Central memory CD8-positive, alpha-beta T cell (primary cell): ENCODE data around the gene SUN5.

Source experiments
- ATAC-seq: fragments of 150-1000 bp; cut with Tn5 transposase; replicated peaks from 2 replicates; pipeline ENCODE4 v1.10.0; 2022; ENCODE audit warnings: mild to moderate bottlenecking, moderate FRiP score, moderate number of reproducible peaks; ENCODE audit not compliant: poor library complexity, severe bottlenecking; ENCODE audit errors: extremely low read depth
- DNase-seq, 2 donors: peaks; one replicate each; pipeline ENCODE4 v3.0.0; 2021; ENCODE audit warnings: low spot score in 2 of 2
- H3K27ac Mint-ChIP-seq: one replicate; pipeline ENCODE4 v1.8.0; 2022; ENCODE audit warnings: low read depth, mild to moderate bottlenecking, moderate library complexity, mixed read lengths
- H3K27me3 Mint-ChIP-seq: one replicate; pipeline ENCODE4 v1.8.0; 2022; ENCODE audit warnings: mixed read lengths
- H3K36me3 Mint-ChIP-seq: one replicate; pipeline ENCODE4 v1.8.0; 2022; ENCODE audit warnings: mild to moderate bottlenecking, moderate library complexity, mixed read lengths; ENCODE audit not compliant: insufficient read depth
- H3K4me1 Mint-ChIP-seq: one replicate; pipeline ENCODE4 v1.8.0; 2022; ENCODE audit warnings: mixed read lengths
- H3K4me3 Mint-ChIP-seq: one replicate; pipeline ENCODE4 v1.8.0; 2022; ENCODE audit warnings: mild to moderate bottlenecking, moderate library complexity, mixed read lengths
- H3K9me3 Mint-ChIP-seq: one replicate; pipeline ENCODE4 v1.8.0; 2022; ENCODE audit warnings: mixed read lengths

Gene SUN5

DNA sequence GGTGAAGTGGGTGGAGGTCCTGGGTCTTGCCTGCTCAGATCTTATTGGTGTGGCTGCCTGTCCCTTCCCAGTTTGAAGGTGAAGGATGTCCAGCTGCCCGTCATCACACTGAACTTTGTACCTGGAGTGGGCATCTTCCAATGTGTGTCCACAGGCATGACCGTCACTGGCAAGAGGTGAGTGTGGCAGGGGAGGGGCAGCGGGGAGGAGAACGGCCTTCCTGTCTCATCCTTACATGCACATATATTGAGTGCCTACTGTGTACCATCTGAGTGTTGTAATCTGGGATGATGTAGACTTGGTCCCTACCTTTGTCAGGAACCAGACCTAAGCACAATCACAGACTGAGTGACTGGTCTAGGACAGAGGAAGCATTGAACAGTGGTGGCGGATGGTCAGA, 29.9 kb upstream of the SUN5 start:
- Mint-ChIP-seq H3K36me3 (no peaks in the 10 kb centered on the region), H3K9me3 (no peaks in the 10 kb centered on the region), H3K27ac (no peak overlapping the region), H3K27me3 (no peaks in the 10 kb centered on the region), H3K4me3 (no peak overlapping the region), H3K4me1 (no peaks in the 10 kb centered on the region)
- ATAC-seq (no peak), DNase-seq (no peak)

DNA sequence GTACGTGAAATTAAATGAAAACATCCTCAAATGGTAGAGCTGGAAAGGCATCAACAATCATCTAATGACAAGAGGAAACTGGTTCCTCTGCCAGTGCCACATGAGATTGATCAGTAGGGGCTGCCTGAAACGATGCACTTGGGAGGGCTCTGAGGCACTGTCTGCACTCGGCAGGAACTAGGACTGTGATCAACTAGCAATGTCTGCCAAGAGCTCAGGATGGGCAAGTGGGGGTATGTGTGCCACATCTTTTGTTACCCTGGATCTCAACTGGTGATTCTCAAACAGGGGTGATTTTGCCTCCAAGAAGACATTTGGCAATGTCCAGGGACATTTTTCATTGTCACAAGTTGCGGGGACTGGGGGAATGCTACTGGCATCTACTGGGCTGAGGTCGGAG, 29.1 kb upstream of the SUN5 start:
- Mint-ChIP-seq H3K4me1 (no peaks in the 10 kb centered on the region), H3K9me3 (no peaks in the 10 kb centered on the region), H3K4me3 (no peak overlapping the region), H3K27ac (no peak overlapping the region), H3K36me3 (no peaks in the 10 kb centered on the region), H3K27me3 (no peaks in the 10 kb centered on the region)
- no peak for ATAC-seq
- no peak for DNase-seq

DNA sequence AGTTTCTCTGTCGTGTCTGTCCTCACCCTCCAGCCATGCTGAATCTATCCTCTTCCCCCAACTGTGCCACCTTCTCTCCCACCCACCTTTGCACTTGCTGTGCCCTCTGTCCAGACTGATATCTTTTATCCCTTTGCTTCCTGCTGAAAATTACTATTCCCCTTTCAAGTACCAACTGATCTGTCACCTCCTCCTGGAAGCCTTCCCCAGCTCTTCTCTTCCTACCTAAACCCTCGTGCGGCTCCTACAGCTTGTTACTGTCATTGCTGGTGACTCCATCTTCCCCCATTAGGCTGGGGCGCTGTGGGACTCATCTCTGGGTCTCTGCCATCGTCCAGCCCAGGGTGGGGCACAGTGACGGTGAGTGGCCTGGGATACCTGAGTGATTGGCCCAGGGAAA, 28.3 kb upstream of the SUN5 start:
- H3K27ac Mint-ChIP-seq, result no peak overlapping the region
- no peaks in the 10 kb centered on the region for H3K4me1 Mint-ChIP-seq
- no peak overlapping the region for H3K4me3 Mint-ChIP-seq
- H3K27me3 Mint-ChIP-seq, result no peaks in the 10 kb centered on the region
- no peaks in the 10 kb centered on the region for H3K9me3 Mint-ChIP-seq
- DNase-seq, result no peak
- no peaks in the 10 kb centered on the region for H3K36me3 Mint-ChIP-seq
- ATAC-seq, result no peak

DNA sequence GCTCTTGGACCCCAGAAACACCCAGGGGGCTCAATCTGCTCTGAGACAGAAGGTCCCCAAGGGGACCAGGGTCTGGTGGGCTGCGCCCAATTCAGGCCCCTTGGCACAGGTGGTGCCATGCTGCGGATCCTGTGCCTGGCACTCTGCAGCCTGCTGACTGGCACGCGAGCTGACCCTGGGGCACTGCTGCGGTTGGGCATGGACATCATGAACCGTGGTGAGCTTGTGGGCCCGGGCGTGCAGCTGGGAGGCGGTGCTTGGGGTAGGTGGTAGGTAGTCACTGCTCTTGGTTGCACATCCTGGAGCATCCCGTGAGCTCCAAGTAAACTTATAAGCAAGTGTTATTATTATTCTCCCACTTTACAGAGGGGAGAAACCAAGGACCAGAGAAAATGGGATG, 27.3 kb upstream of the SUN5 start, which contains the start of gene BPIFB6:
Gene BPIFB6, plus strand, starts transcription at position 118 of the 400 bp plus-strand sequence. Its CDS starts 0 bp downstream, at position 118.
- Mint-ChIP-seq H3K4me3 (no peak within 1 kb of the TSS), H3K27ac (no peak within 1 kb of the TSS), H3K4me1 (no peaks in the 10 kb centered on the region), H3K9me3 (no peaks in the 10 kb centered on the region), H3K36me3 (no peaks in the 10 kb centered on the region), H3K27me3 (no peaks in the 10 kb centered on the region)
- DNase-seq (no peak), ATAC-seq (no peak)

DNA sequence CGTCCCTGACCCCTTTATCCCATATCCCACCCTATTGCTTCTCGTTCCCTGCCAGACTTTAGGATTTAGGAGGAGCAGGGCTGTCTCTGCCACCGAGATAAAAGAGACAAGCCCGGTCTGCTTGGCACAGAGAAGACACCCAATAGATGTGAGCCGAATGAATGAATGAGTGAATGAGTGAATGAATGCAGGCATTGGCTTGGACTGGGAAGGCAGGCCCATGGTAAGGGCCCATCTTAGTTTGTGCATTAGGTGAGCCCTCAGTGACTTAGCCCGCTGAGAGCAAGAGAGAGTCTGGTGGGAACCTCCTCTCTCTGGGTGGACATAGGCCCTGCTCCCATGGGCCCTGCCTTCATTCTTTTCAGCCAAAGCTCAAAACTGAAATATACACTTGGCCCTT, 26.3 kb upstream of the SUN5 start:
- Mint-ChIP-seq H3K4me3 (no peak overlapping the region), H3K4me1 (no peaks in the 10 kb centered on the region), H3K27ac (no peak overlapping the region), H3K36me3 (no peaks in the 10 kb centered on the region), H3K27me3 (no peaks in the 10 kb centered on the region), H3K9me3 (no peaks in the 10 kb centered on the region)
- DNase-seq (no peak), ATAC-seq (no peak)

DNA sequence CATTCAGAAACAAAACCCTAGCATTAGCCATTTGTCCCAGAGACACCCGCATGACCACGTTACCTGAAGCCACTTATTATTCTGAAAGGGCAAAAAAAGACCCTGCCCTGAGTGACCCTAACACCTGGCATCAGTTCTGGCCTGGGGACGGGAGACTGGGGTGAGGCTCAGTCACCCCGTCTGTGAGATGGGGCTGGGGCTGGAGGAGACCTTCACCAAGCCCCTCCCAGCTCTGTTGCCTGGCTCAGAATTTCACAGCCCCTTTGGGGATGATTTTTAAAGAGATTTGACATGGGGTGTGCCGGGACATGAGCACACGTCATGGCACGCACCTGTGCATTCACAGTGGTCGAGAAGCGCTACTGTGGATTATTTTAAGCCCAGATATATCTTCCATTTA, 25.8 kb upstream of the SUN5 start:
- H3K36me3 Mint-ChIP-seq, result no peaks in the 10 kb centered on the region
- no peaks in the 10 kb centered on the region for H3K27me3 Mint-ChIP-seq
- no peak for DNase-seq
- H3K4me3 Mint-ChIP-seq, result no peak overlapping the region
- H3K27ac Mint-ChIP-seq, result no peak overlapping the region
- no peaks in the 10 kb centered on the region for H3K9me3 Mint-ChIP-seq
- no peaks in the 10 kb centered on the region for H3K4me1 Mint-ChIP-seq
- no peak for ATAC-seq

DNA sequence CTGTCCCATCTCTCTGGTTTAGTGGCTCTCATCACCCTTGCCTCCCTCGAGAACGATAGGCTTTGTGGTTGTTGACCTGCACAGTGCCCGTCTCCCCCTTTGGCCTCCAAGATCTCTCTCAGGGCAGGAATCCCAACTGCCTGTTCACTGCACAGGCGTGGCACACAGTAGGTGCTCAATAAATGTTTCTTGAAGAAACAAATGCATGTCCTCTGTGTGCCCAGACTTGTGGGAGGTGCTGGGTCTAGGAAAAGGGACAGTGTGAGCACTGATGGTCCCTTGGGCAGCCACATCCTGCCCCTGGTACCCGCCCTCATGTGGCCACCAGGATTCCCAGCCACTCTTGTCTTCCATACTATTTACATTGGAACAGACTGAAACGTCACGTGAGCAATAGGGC, 24.6 kb upstream of the SUN5 start:
- Mint-ChIP-seq H3K4me3 (no peak overlapping the region), H3K36me3 (no peaks in the 10 kb centered on the region), H3K9me3 (no peaks in the 10 kb centered on the region), H3K27ac (no peak overlapping the region), H3K4me1 (no peaks in the 10 kb centered on the region), H3K27me3 (no peaks in the 10 kb centered on the region)
- DNase-seq, result no peak
- ATAC-seq, result no peak

DNA sequence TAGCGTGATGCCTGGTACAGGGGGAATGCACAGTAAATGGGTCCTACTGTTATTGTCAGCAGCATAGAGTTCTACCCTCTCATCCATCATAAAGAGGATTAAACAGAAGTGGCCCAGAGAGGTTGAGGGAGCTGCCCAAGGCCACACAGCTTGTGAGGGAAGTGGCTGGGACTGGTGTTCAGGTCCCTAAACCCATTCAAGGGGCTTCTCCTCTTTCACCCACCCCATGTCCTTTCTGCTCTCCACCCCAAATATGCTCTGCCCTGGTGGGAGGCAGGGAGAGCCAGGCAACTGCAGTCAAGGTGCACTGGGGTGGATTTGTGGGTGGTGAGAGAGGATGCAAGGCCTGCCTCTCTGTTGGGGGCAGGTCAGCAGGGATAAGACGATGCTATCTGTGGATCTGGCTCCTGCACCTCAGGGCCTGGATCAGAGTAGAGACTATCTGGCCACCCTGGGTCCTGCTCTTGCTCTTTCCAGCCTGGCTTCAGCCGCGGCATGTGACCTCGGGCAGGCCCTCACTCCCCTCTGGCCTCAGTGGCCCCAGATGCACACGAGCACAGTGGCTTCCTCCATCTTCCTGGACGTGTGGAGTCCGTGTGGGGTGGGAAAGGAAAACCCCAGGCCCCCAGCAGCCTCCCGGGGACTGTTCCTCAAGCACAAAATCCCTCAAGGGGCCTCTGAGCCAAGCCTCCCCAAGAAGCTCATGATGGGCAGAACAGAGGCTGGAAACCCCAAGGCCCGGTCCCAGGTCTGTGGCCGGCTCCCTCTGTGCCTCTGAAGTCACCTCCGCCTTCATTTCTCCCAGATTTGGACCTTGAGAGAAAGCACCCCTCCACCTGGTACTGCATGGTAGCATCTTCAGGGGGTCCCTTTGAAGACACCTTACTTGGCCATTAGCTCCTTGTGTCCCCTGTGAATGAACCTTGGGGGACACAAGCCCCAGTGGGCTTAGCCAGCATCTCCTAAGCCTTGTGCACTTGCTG, 23.8 kb upstream of the SUN5 start:
- no peaks in the 10 kb centered on the region for H3K9me3 Mint-ChIP-seq
- ATAC-seq (no peak), DNase-seq (no peak)
- no peak overlapping the region for H3K27ac Mint-ChIP-seq
- H3K36me3 Mint-ChIP-seq, result no peaks in the 10 kb centered on the region
- no peaks in the 10 kb centered on the region for H3K27me3 Mint-ChIP-seq
- H3K4me3 Mint-ChIP-seq, result no peak overlapping the region
- no peaks in the 10 kb centered on the region for H3K4me1 Mint-ChIP-seq

DNA sequence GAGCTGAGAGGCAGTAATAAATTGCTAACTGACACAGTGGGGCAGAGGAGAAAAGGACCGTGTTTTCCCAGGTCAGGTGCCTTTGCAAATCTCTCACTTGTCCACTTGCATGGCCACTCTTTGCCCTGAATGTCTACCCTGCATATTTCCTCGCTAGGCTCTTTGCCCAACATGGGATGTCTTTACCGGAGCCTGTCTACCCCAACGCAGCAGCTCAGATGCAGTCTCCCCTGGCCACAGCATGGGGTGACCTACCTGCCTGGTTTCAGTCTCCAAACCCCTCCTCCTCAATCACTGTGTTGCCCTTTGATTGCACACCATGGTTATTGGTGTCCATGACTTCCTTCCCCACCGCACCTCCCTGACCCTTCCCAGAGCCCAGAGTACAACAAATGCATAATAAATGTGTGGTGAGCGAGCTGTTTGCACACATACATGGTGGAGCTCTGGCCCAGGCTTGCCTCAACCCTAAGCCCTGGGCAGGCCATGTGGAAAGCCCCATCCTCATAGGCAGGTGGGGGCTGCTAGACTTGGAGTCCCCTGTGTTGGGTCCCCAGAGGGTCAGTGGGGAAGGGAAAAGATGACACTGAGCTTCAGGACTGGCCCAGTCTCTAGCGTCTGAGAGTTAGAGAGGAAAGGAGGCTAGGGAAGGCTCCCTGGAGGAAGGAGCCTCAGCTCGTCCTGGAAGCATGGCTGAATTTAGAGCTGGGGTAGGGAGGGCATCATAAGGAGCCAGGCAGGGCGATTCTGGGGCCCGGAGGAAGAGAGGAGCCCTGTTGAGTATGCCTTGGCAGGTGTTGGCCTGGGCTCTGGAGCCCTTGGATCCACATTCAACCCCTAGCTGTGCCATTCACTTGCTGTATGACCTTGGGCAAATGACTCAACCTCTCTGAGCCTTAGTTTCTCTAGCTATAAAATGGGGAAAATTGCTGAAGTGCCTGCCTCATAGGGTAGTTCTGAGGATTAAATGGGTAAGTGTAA, 22.8 kb upstream of the SUN5 start:
- no peak overlapping the region for H3K4me3 Mint-ChIP-seq
- ATAC-seq (no peak), DNase-seq (no peak)
- no peaks in the 10 kb centered on the region for H3K4me1 Mint-ChIP-seq
- H3K9me3 Mint-ChIP-seq, result no peaks in the 10 kb centered on the region
- H3K27ac Mint-ChIP-seq, result no peak overlapping the region
- no peaks in the 10 kb centered on the region for H3K36me3 Mint-ChIP-seq
- no peaks in the 10 kb centered on the region for H3K27me3 Mint-ChIP-seq

DNA sequence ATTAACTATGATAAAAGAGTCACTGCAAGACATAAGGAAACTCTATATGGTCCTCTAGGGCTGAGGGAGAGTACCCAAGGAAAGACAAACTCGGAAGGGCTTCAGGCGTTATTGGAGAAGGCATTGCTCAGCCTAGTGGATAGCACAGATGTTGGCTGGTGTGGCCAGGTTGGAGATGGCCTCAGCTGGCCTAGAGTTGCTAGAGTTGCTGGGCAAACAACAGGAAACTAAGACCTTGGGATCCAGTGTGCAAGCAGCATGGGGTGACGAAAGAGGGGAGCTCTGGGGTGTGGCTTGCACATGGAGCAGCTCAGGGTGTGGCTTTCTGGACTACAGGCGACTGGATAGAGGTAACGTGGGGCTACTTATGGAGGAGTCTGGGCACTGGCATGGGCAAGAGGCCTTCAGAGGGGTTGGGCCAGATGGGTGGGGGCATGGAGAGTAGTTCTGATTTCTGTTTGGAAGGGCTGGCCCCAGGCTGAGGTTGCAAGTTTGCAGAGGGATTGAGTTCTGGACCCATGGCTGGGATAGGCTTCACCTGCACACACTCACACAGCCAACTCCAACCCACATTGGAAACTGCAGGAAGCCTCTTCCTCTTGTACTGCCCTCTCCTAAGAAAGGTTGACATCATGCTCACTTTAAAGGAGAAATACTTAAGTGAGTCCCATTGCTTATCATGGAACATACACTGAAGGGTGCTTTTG, 22.0 kb upstream of the SUN5 start:
- Mint-ChIP-seq H3K9me3 (no peaks in the 10 kb centered on the region), H3K27ac (no peak overlapping the region), H3K27me3 (no peaks in the 10 kb centered on the region), H3K4me1 (no peaks in the 10 kb centered on the region), H3K4me3 (no peak overlapping the region), H3K36me3 (no peaks in the 10 kb centered on the region)
- ATAC-seq (no peak), DNase-seq (no peak)

DNA sequence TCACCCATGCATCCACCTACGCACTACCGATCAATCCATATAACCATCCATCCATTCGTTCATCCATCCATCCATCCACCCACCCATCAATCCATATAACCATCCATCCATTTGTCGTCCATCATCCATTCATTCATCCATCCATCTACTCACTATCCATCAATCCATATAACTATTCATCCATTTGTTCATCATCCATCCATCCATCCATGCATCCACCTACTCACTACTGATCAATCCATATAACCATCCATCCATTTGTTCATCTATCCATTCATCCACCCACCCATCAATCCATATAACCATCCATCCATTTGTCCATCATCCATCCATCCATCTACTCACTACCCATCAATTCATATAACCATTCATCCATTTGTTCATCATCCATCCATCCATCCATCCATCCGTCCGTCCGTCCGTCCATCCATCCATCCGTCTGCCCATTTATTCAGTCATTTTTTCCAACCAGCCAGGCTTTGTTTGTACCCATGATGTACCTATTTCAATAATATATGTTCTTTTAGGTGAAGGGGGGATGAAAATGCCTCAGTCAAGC, 21.2 kb upstream of the SUN5 start:
- no peaks in the 10 kb centered on the region for H3K4me1 Mint-ChIP-seq
- H3K36me3 Mint-ChIP-seq, result no peaks in the 10 kb centered on the region
- DNase-seq (no peak), ATAC-seq (no peak)
- no peak overlapping the region for H3K4me3 Mint-ChIP-seq
- H3K9me3 Mint-ChIP-seq, result no peaks in the 10 kb centered on the region
- H3K27ac Mint-ChIP-seq, result no peak overlapping the region
- H3K27me3 Mint-ChIP-seq, result no peaks in the 10 kb centered on the region
